Brain microvascular endothelial cell (primary cell): ENCODE results near the gene BIK.

Source experiments
- DNase-seq: peaks from one replicate; pipeline ENCODE4 v3.0.0-alpha.2; 2020
- H3K27ac ChIP-seq: fragments of 250-450 bp; sonication (Bioruptor Pico); 2 replicates; pipeline ENCODE4 v1.5.1; 2020; ENCODE audit warnings: mild to moderate bottlenecking, moderate library complexity
- H3K27me3 ChIP-seq: fragments of 250-450 bp; sonication (Bioruptor Pico); replicated peaks from 2 replicates; pipeline ENCODE4 v1.5.1; 2020; ENCODE audit warnings: mild to moderate bottlenecking
- H3K36me3 ChIP-seq: fragments of 250-450 bp; sonication (Bioruptor Pico); replicated peaks from 2 replicates; pipeline ENCODE4 v1.5.1; 2020; ENCODE audit warnings: mild to moderate bottlenecking
- H3K4me3 ChIP-seq: 2 replicates; pipeline ENCODE4 v1.5.1; 2011; ENCODE audit warnings: low read depth, mild to moderate bottlenecking, control low read depth, low read length, moderate library complexity
- in situ Hi-C: cut with HindIII; loops from 2 replicates; pipeline ENCODE4 v1.10.0; 2017; ENCODE audit warnings: low sequenced_read_pairs, low pct_ligation_motif_present
- TF ChIP-seq, protein P1 (sequence below): IDR thresholded peaks from 2 replicates; pipeline ENCODE4 v1.5.1; 2011; ENCODE audit warnings: low read depth, mild to moderate bottlenecking, moderate library complexity, low read length, control low read depth, inconsistent platforms; ENCODE audit errors: missing control alignments

The BIK gene

DNA sequence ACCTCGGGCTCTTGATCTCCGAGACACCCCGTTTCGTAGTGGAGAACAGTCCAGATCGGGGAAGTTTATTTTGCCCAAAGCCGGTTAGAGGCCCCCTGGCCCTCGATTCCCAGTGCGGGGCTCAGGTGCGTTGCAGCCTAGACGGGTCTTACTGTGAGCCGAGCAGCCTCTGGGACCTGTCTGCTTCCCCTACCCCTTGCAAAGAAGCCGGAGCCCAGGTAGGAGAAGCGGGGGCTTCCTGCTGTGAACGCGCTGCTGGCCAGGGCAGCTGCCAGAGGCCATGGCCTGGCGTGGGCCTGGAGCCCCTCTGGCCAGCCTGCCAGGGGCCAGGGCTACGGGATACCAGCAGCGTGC lies 41.4 kb downstream of the BIK start:
- Histone ChIP-seq H3K27ac (peak overlapping the region; percentile 72), H3K4me3 (peak overlapping the region; percentile 81), H3K36me3 (peaks cover 14% of the 10 kb centered on the region), H3K27me3 (no peaks in the 10 kb centered on the region)
- TF ChIP-seq, protein P1, sequence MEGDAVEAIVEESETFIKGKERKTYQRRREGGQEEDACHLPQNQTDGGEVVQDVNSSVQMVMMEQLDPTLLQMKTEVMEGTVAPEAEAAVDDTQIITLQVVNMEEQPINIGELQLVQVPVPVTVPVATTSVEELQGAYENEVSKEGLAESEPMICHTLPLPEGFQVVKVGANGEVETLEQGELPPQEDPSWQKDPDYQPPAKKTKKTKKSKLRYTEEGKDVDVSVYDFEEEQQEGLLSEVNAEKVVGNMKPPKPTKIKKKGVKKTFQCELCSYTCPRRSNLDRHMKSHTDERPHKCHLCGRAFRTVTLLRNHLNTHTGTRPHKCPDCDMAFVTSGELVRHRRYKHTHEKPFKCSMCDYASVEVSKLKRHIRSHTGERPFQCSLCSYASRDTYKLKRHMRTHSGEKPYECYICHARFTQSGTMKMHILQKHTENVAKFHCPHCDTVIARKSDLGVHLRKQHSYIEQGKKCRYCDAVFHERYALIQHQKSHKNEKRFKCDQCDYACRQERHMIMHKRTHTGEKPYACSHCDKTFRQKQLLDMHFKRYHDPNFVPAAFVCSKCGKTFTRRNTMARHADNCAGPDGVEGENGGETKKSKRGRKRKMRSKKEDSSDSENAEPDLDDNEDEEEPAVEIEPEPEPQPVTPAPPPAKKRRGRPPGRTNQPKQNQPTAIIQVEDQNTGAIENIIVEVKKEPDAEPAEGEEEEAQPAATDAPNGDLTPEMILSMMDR, result no peak
- no peak for DNase-seq
- in situ Hi-C loops, result no loop called here

DNA sequence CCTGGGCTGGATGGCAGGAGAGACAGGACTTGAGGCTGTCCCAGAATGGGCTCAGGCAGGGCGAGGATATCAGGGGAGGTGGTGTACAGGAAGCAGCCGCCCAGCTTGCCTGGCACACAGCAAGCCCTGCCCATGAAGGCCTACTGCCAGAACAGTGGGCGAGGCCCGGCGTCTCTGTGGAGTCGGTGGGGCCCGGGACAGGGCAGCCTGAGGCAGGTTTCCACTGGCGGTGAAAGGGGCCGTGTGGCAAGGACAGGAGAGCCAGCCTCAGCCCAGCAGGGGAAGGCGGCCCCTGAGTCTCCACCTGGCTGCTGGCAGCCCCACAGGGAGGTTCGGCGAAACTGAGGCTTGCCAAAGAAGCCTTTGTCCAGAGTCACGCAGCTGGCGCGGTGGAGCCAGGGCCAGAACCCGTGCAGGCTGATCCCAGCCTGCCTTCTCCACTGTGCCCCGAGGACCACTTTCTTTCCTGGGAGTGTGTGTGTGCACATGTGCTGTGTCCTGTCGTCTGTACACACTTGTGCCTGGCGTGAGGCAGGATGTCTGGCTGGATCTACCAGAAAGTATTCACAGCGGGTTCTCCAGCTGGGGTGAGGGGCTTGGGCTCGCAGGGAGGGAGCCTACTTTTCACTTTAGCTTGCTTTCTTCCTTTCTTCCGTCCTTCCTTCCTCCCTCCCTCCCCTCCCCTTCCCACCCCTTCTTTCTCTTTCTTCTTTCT lies 42.0 kb downstream of the BIK start:
- Histone ChIP-seq H3K36me3 (peaks cover 14% of the 10 kb centered on the region), H3K27ac (peak overlapping the region; percentile 72), H3K27me3 (no peaks in the 10 kb centered on the region), H3K4me3 (peak overlapping the region; percentile 81)
- DNase-seq, result no peak
- in situ Hi-C loops, result no loop called here
- TF ChIP-seq, protein P1, result no peak

DNA sequence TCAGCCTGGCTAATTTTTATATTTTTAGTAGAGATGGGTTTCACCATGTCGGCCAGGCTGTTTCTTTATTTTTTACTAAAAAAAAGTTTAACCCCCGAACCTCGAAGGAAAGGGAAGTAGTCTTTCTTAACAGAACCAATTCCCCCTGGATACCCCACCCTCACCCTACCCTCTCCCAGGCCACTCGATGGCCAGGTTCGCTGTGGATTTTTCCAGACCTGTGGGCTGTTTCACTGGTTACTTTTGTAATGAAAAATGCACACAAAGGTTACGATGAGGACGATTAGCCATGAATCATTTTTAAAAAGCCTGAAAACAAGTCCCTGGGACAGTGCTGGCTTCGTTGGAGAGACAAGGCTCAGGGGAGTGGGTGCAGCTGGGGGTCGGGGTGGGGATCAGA lies 43.3 kb downstream of the BIK start:
- Histone ChIP-seq H3K27me3 (no peaks in the 10 kb centered on the region), H3K27ac (peak overlapping the region; percentile 41), H3K36me3 (peaks cover 14% of the 10 kb centered on the region), H3K4me3 (peak overlapping the region; percentile 3)
- in situ Hi-C loops, result no loop called here
- DNase-seq, result no peak
- TF ChIP-seq, protein P1, result no peak

DNA sequence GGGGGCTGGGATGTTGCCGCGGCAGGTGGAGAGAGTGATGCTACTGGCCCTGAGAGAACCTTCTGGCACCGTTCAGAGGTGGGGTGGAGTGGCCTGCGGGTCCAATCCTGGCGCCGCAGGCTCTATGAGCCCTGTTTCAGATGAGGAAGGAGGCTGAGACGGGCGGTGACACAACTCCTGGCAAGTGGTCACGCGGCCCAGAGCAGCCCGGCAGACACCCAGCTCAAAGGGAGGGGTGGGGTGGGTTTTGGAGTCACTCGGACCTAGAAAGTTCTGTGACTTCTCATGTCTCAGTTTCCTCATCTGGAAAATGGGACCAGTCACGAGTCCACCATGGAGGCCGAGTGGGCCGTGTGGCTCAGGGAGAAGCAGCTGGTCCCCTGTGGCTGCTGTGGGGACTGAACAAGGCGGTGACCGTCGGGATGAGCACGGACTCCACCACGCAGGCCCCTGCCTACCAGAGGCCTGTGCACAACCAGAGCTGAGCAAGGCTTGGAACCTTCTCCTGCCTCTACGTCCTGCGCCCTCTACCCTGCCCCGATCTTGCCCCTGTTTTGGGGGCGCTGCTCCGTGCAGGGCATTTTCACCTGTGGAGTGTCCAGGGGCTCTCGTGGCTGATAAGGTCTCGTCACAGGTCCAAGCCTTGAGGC lies 44.5 kb downstream of the BIK start:
- H3K27me3 ChIP-seq, result no peaks in the 10 kb centered on the region
- TF ChIP-seq, protein P1, result no peak
- H3K36me3 ChIP-seq, result peaks cover 21% of the 10 kb centered on the region
- DNase-seq, result no peak
- H3K4me3 ChIP-seq, result no peak overlapping the region
- in situ Hi-C loops, result no loop called here
- no peak overlapping the region for H3K27ac ChIP-seq

DNA sequence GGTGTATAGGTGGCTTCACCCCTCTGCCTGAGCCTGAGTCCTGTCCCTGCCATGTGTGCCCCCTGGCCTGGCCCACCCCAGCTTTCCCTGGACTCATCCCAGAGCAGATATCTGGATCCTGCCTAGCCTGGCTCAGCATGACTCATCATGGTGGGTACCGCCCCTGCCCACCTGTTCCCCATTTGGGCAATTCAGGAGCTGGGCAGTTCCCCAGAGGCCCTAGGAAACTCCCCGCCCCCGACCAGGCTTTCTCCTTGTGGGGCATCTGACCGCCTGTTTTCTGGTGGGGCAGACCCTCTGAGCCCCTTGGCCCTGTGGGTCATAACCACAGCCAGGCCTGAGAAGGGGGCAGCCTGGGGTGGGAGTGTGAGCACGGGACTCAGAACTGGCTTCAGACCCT lies 45.2 kb downstream of the BIK start:
- no peak overlapping the region for H3K27ac ChIP-seq
- in situ Hi-C loops, result no loop called here
- TF ChIP-seq, protein P1, result no peak
- H3K27me3 ChIP-seq, result no peaks in the 10 kb centered on the region
- H3K4me3 ChIP-seq, result no peak overlapping the region
- no peak for DNase-seq
- peaks cover 29% of the 10 kb centered on the region for H3K36me3 ChIP-seq

DNA sequence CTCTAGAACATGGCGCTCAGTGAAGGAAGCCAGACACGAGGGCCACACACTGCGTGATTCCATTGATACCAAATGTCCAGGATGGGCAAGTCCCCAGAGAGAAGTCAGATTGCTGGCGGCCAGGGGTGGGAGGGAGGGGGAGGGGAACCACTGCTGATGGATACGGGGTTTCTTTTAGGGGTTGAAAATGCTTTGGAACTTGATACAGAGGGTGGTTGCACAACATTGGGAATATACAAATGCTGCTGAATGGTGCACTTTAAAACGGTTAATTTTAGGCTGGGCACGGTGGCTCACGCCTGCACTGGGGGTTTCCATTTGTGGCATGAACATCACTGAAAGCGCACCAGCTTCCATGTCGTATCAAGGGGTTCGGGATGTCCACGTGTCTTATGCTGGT lies 45.9 kb downstream of the BIK start:
- Histone ChIP-seq H3K4me3 (no peak overlapping the region), H3K27ac (no peak overlapping the region)
- in situ Hi-C loops, result no loop called here

More for the DNA sequence above, 45.9 kb downstream of the BIK start:
- H3K36me3 ChIP-seq, result peaks cover 33% of the 10 kb centered on the region
- no peak for DNase-seq
- TF ChIP-seq, protein P1, result no peak
- H3K27me3 ChIP-seq, result no peaks in the 10 kb centered on the region
